Heart left ventricle (tissue), 16 donors: ENCODE data around the gene CYP2U1. TPM values are rescaled to one million over a fixed set of nuclear protein-coding genes. Genes with fewer than 3 reads are reported as not detected.

Experiments used
- ATAC-seq, 4 donors: fragments of 200-7000 bp; cut with Tn5 transposase; one replicate each; pipeline ENCODE4 v1.9.1; 2020 to 2022; ENCODE audit warnings: moderate library complexity in 4 of 4, mild to moderate bottlenecking in 3 of 4, moderate number of reproducible peaks in 1 of 4
- DNase-seq, 5 donors: peaks; one replicate each; pipeline ENCODE4 v3.0.0-alpha.2; 2020
- H3K27ac ChIP-seq, 12 donors: fragments of 200-600 bp; sonication (generic) in 4 of 12; one replicate each; pipeline versions ENCODE4 v1.5.0 to v1.8.0; 2016 to 2022; ENCODE audit warnings: mild to moderate bottlenecking in 2 of 12
- H3K27me3 ChIP-seq, 9 donors: fragments of 200-600 bp; sonication (generic) in 2 of 9; one replicate each; pipeline versions ENCODE4 v1.5.1 to v1.8.0; 2016 to 2022; ENCODE audit warnings: mild to moderate bottlenecking in 3 of 9
- H3K36me3 ChIP-seq, 9 donors: fragments of 200-600 bp; sonication (generic) in 2 of 9; one replicate each; pipeline versions ENCODE4 v1.5.0 to v1.8.0; 2018 to 2022; ENCODE audit warnings: mild to moderate bottlenecking in 2 of 9
- H3K4me1 ChIP-seq, 12 donors: fragments of 200-600 bp; sonication (generic) in 4 of 12; one replicate each; pipeline versions ENCODE4 v1.5.0 to v1.8.0; 2016 to 2022; ENCODE audit warnings: mild to moderate bottlenecking in 3 of 12
- H3K4me3 ChIP-seq, 12 donors: fragments of 200-600 bp; sonication (generic) in 4 of 12; one replicate each; pipeline versions ENCODE4 v1.5.0 to v1.8.0; 2017 to 2022; ENCODE audit warnings: mild to moderate bottlenecking in 9 of 12, moderate library complexity in 4 of 12
- H3K9me3 ChIP-seq, 12 donors: fragments of 200-600 bp; sonication (generic) in 4 of 12; one replicate each; pipeline versions ENCODE4 v1.5.0 to v1.8.0; 2016 to 2022; ENCODE audit warnings: mild to moderate bottlenecking in 1 of 12
- POLR2A ChIP-seq, 2 donors: fragments of 450-650 bp; IDR thresholded peaks; one replicate each; pipeline ENCODE4 v1.6.1; 2017; ENCODE audit warnings: antibody characterized with exemption in 2 of 2, mild to moderate bottlenecking in 2 of 2, moderate library complexity in 2 of 2
- WGBS, 4 donors: extraction: QIAGEN DNeasy Blood & Tissue Kit in 2 of 4; methylation state at CpG; one replicate each; pipeline versions ENCODE4 v1.1.5 to v1.1.7; 2013 to 2018; 5-methylcytosine and 5-hydroxymethylcytosine counted together
- intact Hi-C, 10 donors: fragments of 100-400 bp; cut with DNase I; formaldehyde crosslinking; loops; one replicate each; pipeline versions ENCODE4 v1.11.1 to v1.14.2; 2022
- polyA plus RNA-seq, 2 donors: library from polyadenylated mRNA; stranded (reverse); fragments of 200-250 nt; gene quantifications; one replicate each; pipeline ENCODE4 v1.2.3, GENCODE V29; 2013
- total RNA-seq, 9 donors: library from RNA; depleted of rRNA in 2 of 9; stranded (reverse); fragments of >200 nt in 2 of 9; fragmentation: NEBNext Ultra II Directional in 3 of 9; extraction: Animal tissue kit (Norgen Biotek cat#: 25700) in 3 of 9; gene quantifications; one replicate each; pipeline versions ENCODE4 v1.1.0 to v1.2.4, GENCODE V29; 2016 to 2023
- TF ChIP-seq, protein P1 (sequence below), 12 donors: fragments of 200-600 bp; sonication (generic) in 4 of 12; IDR thresholded peaks; one replicate each; pipeline versions ENCODE4 v1.5.0 to v1.8.0; 2018 to 2022; ENCODE audit warnings: antibody characterized with exemption in 12 of 12, mild to moderate bottlenecking in 5 of 12
- donor health status: ischemic (EF 13 %, LVEDD 7.1; RV severe dilation, severe dysfunction).
- donor health status: healthy with polysubstance abuse.
- donor health status: DM: no; HTN: yes; CAD: no.
- donor health status: DM: no; HTN: no; CAD: no.
- donor health status: ischemic (EF 25% LVEDD 6.9; RV normal size, moderate dysfunction).
- donor health status: ischemic (EF 25% LVEDD 5.7; RV mildly dilated, moderate dysfunction).
- donor health status: healthy.
- donor health status: DM: yes; HTN: yes; CAD: no.
- donor health status: ischemic (EF 35%, LVEDD 5.7; RV mildly dilated, moderate dysfunction).
- donor health status: nonischemic (EF 11% LVEDD 7.7; RV severe dilation, severe dysfunction).
- donor health status: DM: yes; HTN: yes; CAD: no.
- donor health status: PGD.
- donor health status: ischemic (EF 29% LVEDD 5.4; RV normal size, mild dysfunction).
- donor health status: nonischemic (EF 23%, LVEDD 6.1; RV moderate dilation, normal function).

CYP2U1 gene
- total and polyA plus RNA-seq, 11 donors: 3.7 to 11.8 (median 6.7) TPM

- Histone ChIP-seq H3K27ac (peak overlapping the region in 11 of 12 donors; percentile 11 to 97 (median 88)), H3K4me3 (peak overlapping the region in 1 of 12 donors; percentile 86), H3K9me3 (no peaks in the 10 kb centered on the region), H3K4me1 (peaks cover 0 to 86% (median 54%) of the 10 kb centered on the region in 12 donors), H3K36me3 (no peaks in the 10 kb centered on the region), H3K27me3 (no peaks in the 10 kb centered on the region)
- ATAC-seq (no peak), DNase-seq (no peak)
- TF ChIP-seq POLR2A (IDR thresholded peaks at IDR 0.05): no peak
- TF ChIP-seq, protein P1, sequence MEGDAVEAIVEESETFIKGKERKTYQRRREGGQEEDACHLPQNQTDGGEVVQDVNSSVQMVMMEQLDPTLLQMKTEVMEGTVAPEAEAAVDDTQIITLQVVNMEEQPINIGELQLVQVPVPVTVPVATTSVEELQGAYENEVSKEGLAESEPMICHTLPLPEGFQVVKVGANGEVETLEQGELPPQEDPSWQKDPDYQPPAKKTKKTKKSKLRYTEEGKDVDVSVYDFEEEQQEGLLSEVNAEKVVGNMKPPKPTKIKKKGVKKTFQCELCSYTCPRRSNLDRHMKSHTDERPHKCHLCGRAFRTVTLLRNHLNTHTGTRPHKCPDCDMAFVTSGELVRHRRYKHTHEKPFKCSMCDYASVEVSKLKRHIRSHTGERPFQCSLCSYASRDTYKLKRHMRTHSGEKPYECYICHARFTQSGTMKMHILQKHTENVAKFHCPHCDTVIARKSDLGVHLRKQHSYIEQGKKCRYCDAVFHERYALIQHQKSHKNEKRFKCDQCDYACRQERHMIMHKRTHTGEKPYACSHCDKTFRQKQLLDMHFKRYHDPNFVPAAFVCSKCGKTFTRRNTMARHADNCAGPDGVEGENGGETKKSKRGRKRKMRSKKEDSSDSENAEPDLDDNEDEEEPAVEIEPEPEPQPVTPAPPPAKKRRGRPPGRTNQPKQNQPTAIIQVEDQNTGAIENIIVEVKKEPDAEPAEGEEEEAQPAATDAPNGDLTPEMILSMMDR (IDR thresholded peaks at IDR 0.05): no peak
- intact Hi-C loops: loop anchor here in 3 of 10 donors (5.0 to 10.0 kb wide), 4 partner anchors 63 to 273 kb away; partner anchors contain the start of genes CYP2U1 (in 1 of the 3), PAPSS1 (in 1 of the 3) and SGMS2 (in 1 of the 3)
These were observed 63.5 kb downstream of the CYP2U1 start for GRCh38 chr4:107994894-107995293.

DNA sequence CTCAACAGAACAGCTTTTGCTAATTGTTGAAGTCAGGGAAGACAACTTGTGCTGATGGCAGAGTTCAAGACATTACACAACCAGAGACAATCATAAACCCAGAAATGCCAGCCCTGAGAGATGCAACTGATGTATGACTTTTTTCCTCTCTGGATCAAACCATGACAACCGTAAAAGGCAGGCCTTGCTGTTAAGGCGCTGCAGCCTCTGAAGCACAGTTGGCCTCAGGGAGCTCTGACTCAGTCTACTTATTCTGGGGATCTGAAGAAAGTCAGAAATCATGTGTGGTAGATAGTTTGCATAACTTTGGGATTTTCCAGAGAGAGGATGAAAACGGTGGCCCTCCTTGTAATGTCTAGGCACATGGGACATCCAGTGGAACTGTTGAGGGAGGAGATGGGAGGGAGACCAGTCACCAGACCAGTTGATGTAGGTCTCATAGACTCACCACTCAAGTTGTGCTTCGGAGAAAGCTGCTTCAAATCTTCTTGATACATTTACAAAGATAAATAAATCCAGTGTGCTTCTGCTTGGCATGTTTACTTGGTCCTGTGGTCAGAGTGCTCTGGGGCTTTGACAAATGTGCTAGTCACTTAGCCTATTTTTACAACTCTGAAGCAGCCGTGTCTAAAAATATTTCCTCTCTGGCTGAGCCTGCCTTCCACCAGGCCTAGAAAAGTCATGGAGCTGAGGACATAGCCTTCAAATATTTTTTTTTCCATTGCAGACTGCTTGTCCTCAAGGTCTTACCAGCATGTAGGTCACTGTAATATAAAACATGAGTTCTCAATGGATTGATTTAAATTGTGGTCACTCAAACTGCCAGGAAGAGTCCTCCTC is 65.8 kb downstream of the CYP2U1 start:
- Histone ChIP-seq H3K4me3 (no peak overlapping the region), H3K9me3 (no peaks in the 10 kb centered on the region), H3K4me1 (peaks cover 0 to 89% (median 45%) of the 10 kb centered on the region in 12 donors), H3K27ac (peak overlapping the region; percentile 71 to 97 (median 90)), H3K36me3 (peaks cover 0 to 3% (median 0%) of the 10 kb centered on the region in 9 donors), H3K27me3 (no peaks in the 10 kb centered on the region)
- WGBS, 4 donors: 52 to 57% (median 54%) methylated on average over 5 of the region's 5 CpGs
- peak in 1 of 2 donors; percentile 12 for TF ChIP-seq POLR2A (IDR thresholded peaks at IDR 0.05)
- TF ChIP-seq, protein P1 (IDR thresholded peaks at IDR 0.05): no peak
- ATAC-seq (peak; percentile 86 to 96 (median 93)), DNase-seq (peak in 4 of 5 donors; percentile 55 to 70 (median 60))
- intact Hi-C loops: loop anchor here in 3 of 10 donors (2.0 to 10.0 kb wide), 3 partner anchors 66 to 172 kb away; partner anchors contain the start of genes CYP2U1 (in 1 of the 3) and SGMS2 (in 1 of the 3)

DNA sequence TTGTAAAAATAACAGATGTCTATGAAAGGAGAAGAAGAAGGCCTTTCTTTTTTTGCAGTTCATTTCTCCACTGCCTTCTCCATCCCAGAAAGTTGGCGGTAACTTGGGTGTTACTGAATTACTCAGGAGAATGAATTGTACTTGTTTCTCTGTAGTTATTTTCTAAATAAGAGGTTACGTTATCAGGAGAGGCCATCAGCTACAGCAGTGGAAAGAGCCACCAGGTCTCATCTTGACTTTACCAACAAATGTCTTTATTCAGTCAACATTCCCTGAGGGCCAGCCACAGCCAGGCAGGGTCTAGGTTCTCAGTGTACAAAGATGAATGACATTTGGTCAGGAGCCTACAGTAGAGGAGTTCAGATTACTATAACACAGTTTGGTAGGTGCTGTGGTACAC is 66.4 kb downstream of the CYP2U1 start:
- H3K4me3 ChIP-seq: no peak overlapping the region

More for the DNA sequence above, 66.4 kb downstream of the CYP2U1 start:
- Histone ChIP-seq H3K4me1 (peaks cover 0 to 82% (median 44%) of the 10 kb centered on the region in 12 donors), H3K27ac (peak overlapping the region; percentile 71 to 97 (median 90)), H3K9me3 (no peaks in the 10 kb centered on the region), H3K27me3 (no peaks in the 10 kb centered on the region), H3K36me3 (peaks cover 0 to 3% (median 0%) of the 10 kb centered on the region in 9 donors)
- TF ChIP-seq, protein P1 (IDR thresholded peaks at IDR 0.05): no peak
- TF ChIP-seq POLR2A (IDR thresholded peaks at IDR 0.05): no peak
- intact Hi-C loops: loop anchor here in 3 of 10 donors (2.0 to 10.0 kb wide), 3 partner anchors 67 to 173 kb away; partner anchors contain the start of genes CYP2U1 (in 1 of the 3) and SGMS2 (in 1 of the 3)
- 75 to 91% (median 88%) methylated on average over 2 of the region's 2 CpGs for whole genome bisulfite sequencing, 4 donors
- ATAC-seq (peak; percentile 4 to 21 (median 16)), DNase-seq (no peak)
